Stimulated activated naive CD8-positive, alpha-beta T cell treated with anti-CD3 and anti-CD28 coated beads, Interleukin-15, amount 100 ng/mL, for 72 hours (primary cell): ENCODE measurements around the gene AP2A1.

Experiments
- ATAC-seq: fragments of 150-1000 bp; cut with Tn5 transposase; 2 replicates; pipeline ENCODE4 v1.10.0; 2021; ENCODE audit warnings: mild to moderate bottlenecking, moderate library complexity
- DNase-seq, 2 donors: peaks; one replicate each; pipeline ENCODE4 v3.0.0; 2021 to 2022
- H3K27ac Mint-ChIP-seq, 2 donors: one replicate each; pipeline ENCODE4 v1.8.0; 2022; ENCODE audit warnings: mild to moderate bottlenecking in 2 of 2, mixed read lengths in 2 of 2, moderate library complexity in 2 of 2
- H3K27me3 Mint-ChIP-seq: one replicate; pipeline ENCODE4 v1.8.0; 2022; ENCODE audit warnings: mixed read lengths
- H3K4me1 Mint-ChIP-seq: one replicate; pipeline ENCODE4 v1.8.0; 2022; ENCODE audit warnings: mild to moderate bottlenecking, mixed read lengths
- H3K4me3 Mint-ChIP-seq, 2 donors: one replicate each; pipeline ENCODE4 v1.8.0; 2022; ENCODE audit warnings: mild to moderate bottlenecking in 2 of 2, mixed read lengths in 2 of 2, moderate library complexity in 1 of 2
- H3K9me3 Mint-ChIP-seq, 2 donors: one replicate each; pipeline ENCODE4 v1.8.0; 2022; ENCODE audit warnings: mixed read lengths in 2 of 2

The AP2A1 gene

DNA sequence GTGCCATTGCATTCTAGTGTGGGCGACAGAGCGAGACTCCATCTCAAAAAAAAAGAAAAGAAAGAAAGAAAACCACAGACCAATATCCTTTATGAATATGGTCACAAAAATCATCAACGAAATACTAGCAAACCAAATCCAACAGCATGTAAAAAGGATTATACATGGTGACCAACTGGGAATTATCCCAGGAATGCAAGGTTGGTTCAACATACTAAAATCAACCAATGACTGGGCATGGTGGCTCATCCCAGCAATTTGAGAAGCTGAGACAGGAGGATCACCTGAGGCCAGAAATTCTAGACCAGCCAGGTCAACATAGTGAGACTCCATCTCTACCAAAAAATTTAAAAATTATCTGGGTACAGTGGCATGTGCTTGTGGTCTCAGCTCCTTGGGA, 10.8 kb upstream of the AP2A1 start:
- ATAC-seq (no peak), DNase-seq (no peak)
- Mint-ChIP-seq H3K4me3 (no peak overlapping the region), H3K9me3 (peaks cover 0 to 6% of the 10 kb centered on the region in 2 donors), H3K27me3 (peaks cover 13% of the 10 kb centered on the region), H3K4me1 (no peaks in the 10 kb centered on the region), H3K27ac (no peak overlapping the region)

DNA sequence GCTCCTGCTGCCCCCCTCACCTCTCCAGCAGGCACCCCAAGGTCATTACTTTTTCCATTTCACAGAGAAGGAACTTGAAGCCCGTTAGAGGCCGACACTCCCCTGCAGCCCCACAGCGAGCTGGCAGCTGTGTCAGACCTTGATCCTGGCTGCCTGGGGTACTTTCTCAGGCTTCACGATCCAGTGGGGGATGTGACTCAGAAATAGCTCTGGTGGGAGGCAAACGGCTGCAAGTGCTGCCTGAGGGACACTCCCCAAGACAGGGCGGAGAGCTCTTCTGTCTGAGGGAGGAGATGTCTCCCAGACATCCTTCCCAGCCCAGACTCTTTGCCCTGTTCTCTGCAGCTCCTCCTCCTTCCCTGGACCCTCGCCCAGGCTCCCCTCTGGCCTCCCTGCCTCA, 8.5 kb upstream of the AP2A1 start:
- Mint-ChIP-seq H3K4me3 (no peak overlapping the region), H3K27me3 (peaks cover 13% of the 10 kb centered on the region), H3K27ac (peak overlapping the region in 1 of 2 donors; percentile 22), H3K9me3 (peaks cover 0 to 6% of the 10 kb centered on the region in 2 donors), H3K4me1 (no peaks in the 10 kb centered on the region)
- no peak for ATAC-seq
- DNase-seq, result no peak

DNA sequence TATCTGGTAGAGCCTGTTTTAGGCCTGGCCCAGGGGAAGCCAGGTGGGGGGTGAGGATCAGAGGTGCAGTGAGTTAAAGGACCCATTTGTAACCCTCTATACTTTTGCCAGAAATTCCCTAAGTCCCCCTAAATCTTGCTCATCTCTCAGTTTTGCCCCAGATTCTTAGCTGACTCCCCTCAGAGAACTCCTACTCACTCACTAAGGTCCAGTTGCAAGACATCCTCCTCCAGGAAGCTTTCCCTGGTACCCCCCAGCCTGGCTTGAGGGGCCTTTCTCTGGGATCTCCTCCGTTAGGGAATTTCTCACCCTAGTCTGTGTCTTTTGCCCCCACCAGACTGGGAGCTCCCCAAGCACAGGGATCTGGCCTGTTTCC, 5.6 kb upstream of the AP2A1 start:
- no peak overlapping the region for H3K27ac Mint-ChIP-seq
- H3K27me3 Mint-ChIP-seq, result peaks cover 13% of the 10 kb centered on the region
- no peak for DNase-seq
- peaks cover 7% of the 10 kb centered on the region for H3K4me1 Mint-ChIP-seq
- H3K9me3 Mint-ChIP-seq, result no peaks in the 10 kb centered on the region
- ATAC-seq, result no peak
- peak overlapping the region in 1 of 2 donors; percentile 44 for H3K4me3 Mint-ChIP-seq

DNA sequence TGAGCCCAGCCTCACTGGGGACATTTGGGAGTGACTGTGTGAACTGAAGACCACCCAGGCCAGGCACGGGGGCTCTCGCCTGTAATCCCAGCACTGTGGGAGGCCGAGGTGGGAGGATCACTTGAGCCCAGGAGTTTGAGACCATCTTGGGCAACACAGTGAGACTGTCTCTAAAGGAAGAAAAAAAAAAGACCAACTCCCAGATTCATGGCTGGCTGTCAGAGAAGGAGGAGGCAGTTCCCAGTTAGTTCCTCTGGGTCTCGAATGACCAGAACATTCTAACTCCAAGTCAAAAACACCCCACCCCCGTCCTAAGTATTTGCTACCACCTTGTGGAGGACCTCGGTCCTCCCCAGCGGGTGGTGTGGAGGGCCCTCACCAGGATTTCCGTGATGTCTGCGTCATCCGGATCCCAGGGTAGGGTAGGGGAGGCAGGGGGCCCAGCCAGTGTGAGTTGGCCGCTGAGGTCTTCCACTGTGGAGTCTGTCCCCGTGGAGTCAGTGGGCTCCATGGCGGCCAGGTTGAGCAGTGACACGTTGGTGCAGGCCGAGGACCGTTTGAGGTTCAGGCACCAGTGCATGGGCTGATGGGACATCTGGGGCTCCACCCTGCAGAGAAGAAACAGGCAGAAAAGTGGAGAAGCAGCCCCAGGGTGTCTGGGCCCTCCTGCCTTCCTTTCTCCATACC, 5.0 kb upstream of the AP2A1 start:
- no peaks in the 10 kb centered on the region for H3K9me3 Mint-ChIP-seq
- H3K4me1 Mint-ChIP-seq, result peaks cover 7% of the 10 kb centered on the region
- H3K27ac Mint-ChIP-seq, result peak overlapping the region in 1 of 2 donors; percentile 27
- H3K27me3 Mint-ChIP-seq, result peaks cover 13% of the 10 kb centered on the region
- ATAC-seq (no peak), DNase-seq (peak in 1 of 2 donors; percentile 45)
- peak overlapping the region in 1 of 2 donors; percentile 44 for H3K4me3 Mint-ChIP-seq

DNA sequence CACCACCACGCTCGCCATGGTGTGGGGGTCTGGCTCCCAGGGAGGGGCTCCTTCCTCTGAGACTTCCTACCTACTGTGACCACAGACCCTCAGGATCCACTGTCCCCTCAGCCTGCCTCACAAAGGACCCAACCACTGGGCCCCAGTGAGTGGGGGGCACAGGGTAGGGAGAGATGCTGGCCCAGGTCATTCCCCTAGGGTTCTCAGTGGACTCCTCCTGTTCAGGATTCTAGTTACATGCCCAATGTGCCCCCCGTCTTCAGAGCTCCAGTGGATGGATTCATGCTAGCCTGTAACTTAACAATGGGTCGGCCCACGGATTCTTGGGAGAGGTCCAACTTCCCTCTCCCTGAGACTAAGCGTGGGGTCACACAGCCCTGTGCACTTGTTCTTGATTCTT, 3.6 kb upstream of the AP2A1 start, which contains the start of gene TSKS:
Gene TSKS, minus strand, starts transcription at position 77 of the 400 bp plus-strand sequence. Its CDS starts 59 bp downstream, at position 18.
- ATAC-seq (no peak), DNase-seq (no peak)
- H3K27me3 Mint-ChIP-seq, result peaks cover 6% of the 10 kb centered on the region
- H3K27ac Mint-ChIP-seq, result peak within 1 kb of the TSS in 1 of 2 donors; percentile 8
- H3K4me1 Mint-ChIP-seq, result peaks cover 19% of the 10 kb centered on the region
- H3K4me3 Mint-ChIP-seq, result peak within 1 kb of the TSS in 1 of 2 donors; percentile 44
- H3K9me3 Mint-ChIP-seq, result no peaks in the 10 kb centered on the region

DNA sequence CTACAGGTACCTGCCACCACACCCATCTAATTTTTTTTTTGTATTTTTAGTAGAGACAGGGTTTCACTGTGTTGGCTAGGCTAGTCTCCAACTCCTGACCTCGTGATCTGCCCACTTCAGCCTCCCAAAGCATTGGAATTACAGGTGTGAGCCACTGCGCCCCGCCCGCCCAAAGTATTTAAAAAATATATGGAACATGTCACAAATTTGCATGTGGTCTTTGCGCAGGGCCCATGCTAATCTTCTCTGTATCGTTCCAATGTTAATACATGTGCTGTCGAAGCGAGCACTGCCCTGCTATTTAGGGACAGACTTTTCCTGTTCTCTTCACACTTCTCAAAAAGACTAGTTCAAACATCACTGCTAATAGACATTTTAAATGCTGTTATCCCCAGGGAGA, 2.5 kb upstream of the AP2A1 start:
- ATAC-seq (no peak), DNase-seq (no peak)
- peaks cover 25% of the 10 kb centered on the region for H3K4me1 Mint-ChIP-seq
- no peak overlapping the region for H3K4me3 Mint-ChIP-seq
- H3K27ac Mint-ChIP-seq, result no peak overlapping the region
- H3K27me3 Mint-ChIP-seq, result no peaks in the 10 kb centered on the region
- no peaks in the 10 kb centered on the region for H3K9me3 Mint-ChIP-seq

DNA sequence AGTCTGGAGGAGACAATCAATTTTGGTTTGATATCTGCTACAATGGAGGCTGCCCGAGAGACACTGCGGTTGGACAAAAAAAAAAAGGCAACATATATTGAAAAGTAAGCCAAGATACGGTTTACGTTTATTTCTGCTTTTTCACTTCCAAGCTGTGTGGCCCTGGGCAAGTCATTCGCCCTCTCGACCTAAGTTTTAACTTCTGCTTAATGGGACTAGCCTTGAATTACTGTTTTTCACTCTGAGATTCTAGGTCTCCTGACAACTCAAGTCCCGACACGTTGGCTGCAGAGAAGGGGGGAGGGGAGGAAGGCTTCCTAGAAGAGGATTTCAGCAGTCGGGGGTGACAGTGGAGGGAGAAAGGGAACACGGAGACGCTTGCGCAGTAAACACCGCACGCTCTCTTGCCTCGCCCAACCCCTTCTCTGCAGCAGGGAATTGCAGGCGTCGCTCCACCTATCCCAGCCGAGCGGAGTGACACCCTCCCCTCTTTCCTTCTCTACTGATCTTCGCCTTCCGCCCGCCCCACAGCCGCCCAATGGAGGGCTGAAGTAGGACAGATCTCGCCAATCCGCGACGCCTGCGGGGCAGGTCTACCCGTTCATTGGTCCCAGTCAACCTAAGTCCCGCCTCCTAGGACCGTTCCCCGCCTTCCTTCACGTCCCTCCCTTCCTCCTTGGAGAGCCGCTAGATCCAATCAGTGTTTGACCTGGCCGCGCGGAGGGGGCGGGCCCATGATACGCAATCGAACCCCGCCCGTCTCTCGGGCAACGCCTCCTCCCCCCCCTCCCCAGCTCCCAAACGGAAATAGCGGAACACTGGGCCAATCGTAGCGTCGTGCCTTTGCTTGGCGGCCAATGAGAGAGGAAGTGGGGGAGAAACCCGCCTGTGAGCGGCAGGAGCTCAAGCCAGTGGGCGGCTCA, 533 bp upstream of the AP2A1 start:
- DNase-seq (peak; percentile 99 to 100), ATAC-seq (peak; percentile 95)
- H3K27ac Mint-ChIP-seq, result peak overlapping the region; percentile 83 to 95
- H3K27me3 Mint-ChIP-seq, result no peaks in the 10 kb centered on the region
- peaks cover 25% of the 10 kb centered on the region for H3K4me1 Mint-ChIP-seq
- H3K4me3 Mint-ChIP-seq, result peak overlapping the region; percentile 97 to 98
- no peaks in the 10 kb centered on the region for H3K9me3 Mint-ChIP-seq

DNA sequence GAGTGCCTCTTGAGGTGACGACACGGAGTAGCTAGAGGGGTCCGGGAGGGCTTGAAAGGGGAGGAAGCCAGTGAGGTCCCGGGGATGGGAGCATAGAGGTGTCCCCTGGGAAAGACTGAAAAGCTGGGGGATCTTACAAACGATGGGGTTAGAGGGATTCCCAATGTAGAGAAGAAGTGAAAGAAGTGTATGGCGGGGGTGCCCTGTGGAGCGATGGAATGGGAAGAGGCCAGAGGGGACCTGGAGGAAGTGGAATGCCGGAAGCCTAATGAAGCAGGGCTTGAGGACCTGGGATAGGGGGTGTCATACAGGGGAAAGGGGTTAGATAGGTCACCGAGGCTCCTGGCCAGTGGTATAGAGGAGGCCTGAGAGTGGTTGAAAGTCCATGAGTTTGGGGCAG, 580 bp downstream of the AP2A1 start:
- Mint-ChIP-seq H3K4me1 (peaks cover 25% of the 10 kb centered on the region), H3K27me3 (no peaks in the 10 kb centered on the region), H3K27ac (peak overlapping the region; percentile 89 to 96), H3K9me3 (no peaks in the 10 kb centered on the region), H3K4me3 (peak overlapping the region; percentile 95 to 98)
- ATAC-seq (no peak), DNase-seq (peak in 1 of 2 donors; percentile 5)

DNA sequence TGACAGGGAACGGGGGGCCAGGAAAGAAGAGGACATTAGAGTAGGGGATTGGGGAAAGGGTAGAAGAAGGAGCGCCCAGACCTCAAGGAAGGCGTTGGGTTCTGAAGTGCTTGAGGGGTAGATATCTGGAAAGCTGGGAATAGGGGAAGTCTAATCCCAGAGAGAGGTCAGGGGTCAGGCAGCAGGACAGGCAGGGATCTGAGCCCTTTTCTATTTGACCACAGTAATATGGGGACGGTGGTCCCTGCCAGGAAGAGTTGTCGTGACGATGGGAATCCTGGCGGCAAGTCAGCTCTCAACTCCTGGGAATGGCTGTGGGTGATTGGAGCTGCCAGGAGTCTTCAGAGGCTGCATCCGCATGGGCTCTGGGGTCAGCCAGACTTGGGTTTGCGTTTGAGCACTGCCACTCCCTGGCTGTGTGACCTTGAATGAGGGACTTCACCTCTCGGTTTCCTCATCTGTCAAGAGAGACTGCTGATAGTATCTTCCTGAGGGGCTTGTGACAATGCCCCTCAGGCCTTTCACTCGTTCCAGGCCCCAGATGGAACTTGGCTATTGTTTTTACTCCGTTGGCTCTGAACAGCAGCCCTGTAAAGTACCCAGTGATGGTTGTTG, 1.3 kb downstream of the AP2A1 start:
- DNase-seq (no peak), ATAC-seq (no peak)
- Mint-ChIP-seq H3K27me3 (no peaks in the 10 kb centered on the region), H3K4me1 (peaks cover 25% of the 10 kb centered on the region), H3K27ac (peak overlapping the region in 1 of 2 donors; percentile 89), H3K4me3 (peak overlapping the region; percentile 95 to 98), H3K9me3 (no peaks in the 10 kb centered on the region)

DNA sequence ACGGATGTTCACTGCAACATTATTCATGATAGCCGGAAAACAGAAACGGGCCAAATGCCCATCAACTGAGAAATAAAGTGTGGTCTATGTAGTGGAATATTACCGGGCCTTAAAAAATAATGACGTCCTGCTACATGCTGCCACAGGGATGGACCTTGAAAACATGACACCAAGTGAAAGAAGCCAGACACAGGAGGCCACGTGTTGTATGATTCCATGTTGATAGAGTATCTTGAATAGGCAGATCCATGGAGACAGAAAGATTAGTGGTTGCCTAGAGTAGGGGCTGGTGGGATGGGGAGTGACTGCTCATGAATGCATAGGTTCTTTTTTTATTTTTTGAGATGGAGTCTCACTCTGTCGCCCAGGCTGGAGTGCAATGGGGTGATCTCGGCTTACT, 3.7 kb downstream of the AP2A1 start:
- H3K9me3 Mint-ChIP-seq, result no peaks in the 10 kb centered on the region
- H3K27me3 Mint-ChIP-seq, result no peaks in the 10 kb centered on the region
- ATAC-seq, result no peak
- DNase-seq, result no peak
- H3K4me3 Mint-ChIP-seq, result no peak overlapping the region
- H3K4me1 Mint-ChIP-seq, result peaks cover 27% of the 10 kb centered on the region
- H3K27ac Mint-ChIP-seq, result no peak overlapping the region

DNA sequence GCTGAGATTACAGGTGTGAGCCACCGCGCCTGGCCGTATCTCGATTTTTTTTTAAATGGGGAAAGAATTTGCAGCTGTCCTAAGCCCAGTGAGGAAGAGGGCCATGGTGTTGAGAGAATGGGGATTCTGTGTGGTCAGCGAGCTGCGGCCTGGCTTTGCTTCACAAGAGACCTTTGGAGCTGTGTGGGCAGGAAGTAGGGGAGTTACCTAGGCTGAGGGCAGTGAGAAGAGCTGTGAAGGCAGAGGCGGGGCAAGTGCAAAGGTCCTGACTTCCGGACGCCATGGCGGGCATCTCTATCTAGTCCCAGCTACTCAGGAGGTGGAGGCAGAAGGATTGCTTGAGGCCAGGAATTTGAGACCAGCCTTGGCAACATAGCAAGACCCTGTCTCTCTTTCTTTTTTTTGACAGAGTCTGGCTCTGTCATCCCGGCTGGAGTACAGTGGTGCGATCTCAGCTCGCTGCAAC, 4.9 kb downstream of the AP2A1 start:
- ATAC-seq (no peak), DNase-seq (no peak)
- Mint-ChIP-seq H3K27me3 (no peaks in the 10 kb centered on the region), H3K9me3 (no peaks in the 10 kb centered on the region), H3K27ac (peak overlapping the region in 1 of 2 donors; percentile 68), H3K4me1 (peaks cover 32% of the 10 kb centered on the region), H3K4me3 (no peak overlapping the region)

DNA sequence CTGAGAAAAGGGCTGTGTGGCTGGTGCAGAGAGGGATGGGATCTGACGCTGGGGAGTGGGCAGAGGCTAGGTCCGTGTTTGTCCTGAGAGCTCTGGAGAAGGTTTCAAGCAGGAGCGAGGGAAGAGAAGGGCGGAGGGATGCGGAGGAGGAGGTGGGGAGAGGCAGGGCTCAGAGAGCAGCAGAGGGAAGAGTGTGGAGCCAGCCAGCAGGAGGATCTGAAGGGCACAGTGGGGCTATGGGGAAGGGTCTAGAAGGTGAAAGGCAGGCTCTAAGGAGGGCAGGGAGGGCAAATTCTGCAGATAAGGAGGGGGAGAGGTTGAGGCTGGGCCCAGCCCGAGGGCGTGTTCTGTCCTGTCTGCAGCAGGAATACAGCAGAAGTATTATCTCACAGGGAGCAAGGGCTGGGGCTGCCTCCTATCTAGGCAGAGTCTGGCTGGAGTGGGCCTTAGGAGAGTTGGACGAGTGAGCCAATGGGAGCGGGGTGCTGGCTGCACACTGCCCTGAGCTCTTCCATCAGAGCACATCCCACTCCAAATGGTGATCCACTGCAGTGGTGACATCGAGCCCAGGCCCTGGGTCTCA, 6.1 kb downstream of the AP2A1 start:
- DNase-seq, result no peak
- H3K27ac Mint-ChIP-seq, result peak overlapping the region in 1 of 2 donors; percentile 81
- H3K27me3 Mint-ChIP-seq, result no peaks in the 10 kb centered on the region
- no peak overlapping the region for H3K4me3 Mint-ChIP-seq
- no peaks in the 10 kb centered on the region for H3K9me3 Mint-ChIP-seq
- ATAC-seq, result no peak
- peaks cover 24% of the 10 kb centered on the region for H3K4me1 Mint-ChIP-seq

DNA sequence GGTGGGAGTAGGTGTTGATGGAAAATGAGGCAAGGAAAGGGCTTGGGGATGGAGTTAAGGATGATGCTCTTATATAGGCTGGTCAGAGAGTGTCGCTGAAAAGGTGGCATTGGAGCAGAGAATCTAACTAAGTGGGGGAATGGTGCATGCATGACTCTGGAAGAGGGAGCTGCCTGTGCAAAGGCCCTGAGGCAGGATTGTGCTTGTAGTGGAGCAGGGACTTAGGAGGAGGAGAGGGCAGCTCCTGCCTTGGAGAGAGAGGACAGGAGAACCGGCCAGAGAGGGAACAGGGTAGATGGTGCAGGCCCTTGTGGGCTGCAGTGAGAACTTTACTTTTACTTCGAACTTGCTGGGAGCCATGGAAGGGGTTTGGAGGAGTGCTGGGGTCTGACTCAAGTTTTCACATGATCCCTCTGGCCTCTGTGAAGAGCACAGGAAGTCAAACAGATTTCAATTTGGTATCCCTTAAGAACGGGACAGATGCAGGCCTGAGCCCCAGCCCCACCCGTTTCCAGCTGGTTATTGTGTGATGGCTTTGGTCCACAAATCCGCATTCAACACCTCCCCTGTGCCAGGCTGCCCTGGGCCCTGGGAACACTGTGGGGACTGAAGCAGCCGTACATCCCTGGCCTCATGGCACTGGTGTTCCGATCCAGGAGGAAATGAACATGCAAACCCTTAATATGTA, 7.0 kb downstream of the AP2A1 start:
- Mint-ChIP-seq H3K9me3 (no peaks in the 10 kb centered on the region), H3K4me3 (no peak overlapping the region), H3K4me1 (peaks cover 15% of the 10 kb centered on the region), H3K27me3 (no peaks in the 10 kb centered on the region), H3K27ac (no peak overlapping the region)
- no peak for DNase-seq
- ATAC-seq, result no peak

DNA sequence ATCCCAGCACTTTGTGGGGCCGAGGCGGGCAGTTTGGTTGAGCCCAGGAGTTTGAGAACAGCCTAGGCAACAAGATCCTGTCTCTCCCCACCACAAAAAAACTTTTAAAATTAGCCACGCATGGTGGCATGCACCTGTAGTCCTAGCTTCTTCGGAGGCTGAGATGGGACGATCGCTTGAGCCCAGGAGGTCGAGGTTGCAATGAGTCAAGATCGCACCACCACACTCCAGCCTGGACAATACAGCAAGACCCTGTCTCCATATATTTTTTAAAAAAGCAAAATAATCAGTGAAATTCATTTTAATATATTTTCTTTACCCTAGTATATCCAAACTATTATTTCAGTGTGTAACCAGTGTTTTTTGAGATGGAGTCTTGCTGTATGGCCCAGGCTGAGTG, 8.2 kb downstream of the AP2A1 start:
- no peaks in the 10 kb centered on the region for H3K27me3 Mint-ChIP-seq
- H3K4me3 Mint-ChIP-seq, result no peak overlapping the region
- no peaks in the 10 kb centered on the region for H3K9me3 Mint-ChIP-seq
- ATAC-seq (no peak), DNase-seq (no peak)
- H3K27ac Mint-ChIP-seq, result no peak overlapping the region
- peaks cover 19% of the 10 kb centered on the region for H3K4me1 Mint-ChIP-seq
